ENCODE measurements around the gene TERC. TPM values are rescaled to one million over a fixed set of nuclear protein-coding genes. Genes with fewer than 3 reads are reported as not detected.

The TERC gene
- total RNA-seq, 1 donor from 2014 or later, result 0.86 TPM

DNA sequence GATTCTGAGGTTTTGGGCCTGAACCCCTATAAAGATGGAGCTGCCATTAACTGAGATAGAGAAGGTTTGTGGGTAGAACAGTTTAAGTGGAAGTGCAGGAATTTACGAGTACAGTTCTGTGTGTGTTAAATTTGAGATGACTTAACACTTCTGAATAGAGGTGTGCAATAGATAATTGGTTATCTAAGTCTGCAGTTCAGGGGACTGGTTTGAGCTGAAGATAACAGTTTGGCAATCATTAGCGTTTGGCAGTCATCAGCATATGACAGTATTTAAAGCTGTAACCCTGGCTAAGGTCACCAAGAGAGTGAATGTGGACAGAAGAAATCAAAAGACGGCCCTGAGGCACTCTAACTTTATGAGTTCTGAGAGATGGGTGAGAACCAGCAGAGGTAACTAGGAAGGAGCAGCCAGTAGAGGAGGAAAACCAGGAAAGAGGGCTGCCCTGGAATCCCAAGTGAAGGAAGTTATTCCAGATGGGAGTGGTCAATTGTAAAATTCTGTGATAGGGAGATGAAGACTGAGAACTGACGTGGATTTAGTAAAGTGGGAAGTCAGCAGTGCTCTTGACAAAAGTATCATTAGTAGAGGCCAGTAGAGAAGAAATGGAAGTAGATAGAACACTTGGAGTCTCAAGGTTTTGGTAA lies 16.5 kb upstream of the TERC start:
- H3K9ac ChIP-seq (ENCODE audit: low read length), result no peak overlapping the region
- Mint-ChIP-seq H3K4me3 (ENCODE audit: unreplicated experiment) (no peak overlapping the region), H3K27me3 (ENCODE audit: low read depth, unreplicated experiment) (no peaks in the 10 kb centered on the region), H3K4me1 (ENCODE audit: low read depth, unreplicated experiment) (no peaks in the 10 kb centered on the region), H3K36me3 (ENCODE audit: low read depth, unreplicated experiment) (peaks cover 5% of the 10 kb centered on the region), H3K9me3 (ENCODE audit: unreplicated experiment) (no peaks in the 10 kb centered on the region), H3K27ac (ENCODE audit: unreplicated experiment) (peak overlapping the region; percentile 11)
- no peaks in the 10 kb centered on the region for H3K27me3 ChIP-seq (ENCODE audit: insufficient read depth, low read length)
- no peak for FAIRE-seq
- H3K9me3 ChIP-seq (ENCODE audit: insufficient read depth, low read depth, low read length), result no peaks in the 10 kb centered on the region
- no peak overlapping the region for H3K4me3 ChIP-seq (ENCODE audit: insufficient read depth, low read depth, low read length)
- peaks cover 76% of the 10 kb centered on the region for H3K36me3 ChIP-seq (ENCODE audit: insufficient read depth, low read length)
- no peak overlapping the region for H3K4me2 ChIP-seq (ENCODE audit: low read length)
- H3K27ac ChIP-seq (ENCODE audit: low read depth, low read length), result no peak overlapping the region
- H2AFZ ChIP-seq (ENCODE audit: low read depth, low read length), result no peak overlapping the region
- peaks cover 36% of the 10 kb centered on the region for H4K20me1 ChIP-seq (ENCODE audit: insufficient read depth, low read length)
- peaks cover 46% of the 10 kb centered on the region for H3K79me2 ChIP-seq (ENCODE audit: insufficient read depth, low read length)
- TF ChIP-seq EZH2 (IDR thresholded peaks at IDR 0.05; ENCODE audit: insufficient read depth, low read length), result no peak
- TF ChIP-seq, protein P1, sequence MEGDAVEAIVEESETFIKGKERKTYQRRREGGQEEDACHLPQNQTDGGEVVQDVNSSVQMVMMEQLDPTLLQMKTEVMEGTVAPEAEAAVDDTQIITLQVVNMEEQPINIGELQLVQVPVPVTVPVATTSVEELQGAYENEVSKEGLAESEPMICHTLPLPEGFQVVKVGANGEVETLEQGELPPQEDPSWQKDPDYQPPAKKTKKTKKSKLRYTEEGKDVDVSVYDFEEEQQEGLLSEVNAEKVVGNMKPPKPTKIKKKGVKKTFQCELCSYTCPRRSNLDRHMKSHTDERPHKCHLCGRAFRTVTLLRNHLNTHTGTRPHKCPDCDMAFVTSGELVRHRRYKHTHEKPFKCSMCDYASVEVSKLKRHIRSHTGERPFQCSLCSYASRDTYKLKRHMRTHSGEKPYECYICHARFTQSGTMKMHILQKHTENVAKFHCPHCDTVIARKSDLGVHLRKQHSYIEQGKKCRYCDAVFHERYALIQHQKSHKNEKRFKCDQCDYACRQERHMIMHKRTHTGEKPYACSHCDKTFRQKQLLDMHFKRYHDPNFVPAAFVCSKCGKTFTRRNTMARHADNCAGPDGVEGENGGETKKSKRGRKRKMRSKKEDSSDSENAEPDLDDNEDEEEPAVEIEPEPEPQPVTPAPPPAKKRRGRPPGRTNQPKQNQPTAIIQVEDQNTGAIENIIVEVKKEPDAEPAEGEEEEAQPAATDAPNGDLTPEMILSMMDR (IDR thresholded peaks at IDR 0.05; ENCODE audit: insufficient read depth, low read depth, low read length), result no peak
- no peaks in the 10 kb centered on the region for H3K4me1 ChIP-seq (ENCODE audit: insufficient read depth, low read length)
- no peak for DNase-seq (ENCODE audit: low read depth)

DNA sequence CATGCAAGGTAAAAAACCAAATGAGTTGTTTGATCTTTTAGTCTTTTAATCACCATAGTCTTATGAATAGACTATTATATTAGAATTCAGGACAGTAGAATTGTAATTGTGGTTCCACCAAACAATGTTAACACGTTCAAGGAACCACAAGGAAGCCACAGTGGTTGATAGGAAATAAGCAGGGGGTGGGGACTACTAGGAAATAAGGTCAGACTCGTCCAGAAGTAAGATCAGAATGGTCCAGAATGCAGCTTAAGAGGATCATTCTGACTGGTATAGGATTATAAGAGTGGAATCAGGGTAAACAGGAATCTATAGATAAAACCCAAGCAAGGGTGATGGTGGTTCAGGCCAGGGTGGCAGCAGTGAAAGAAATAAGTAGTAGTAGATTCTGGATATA lies 15.9 kb upstream of the TERC start:
- H3K27ac Mint-ChIP-seq (ENCODE audit: unreplicated experiment), result no peak overlapping the region
- Histone ChIP-seq H3K4me1 (ENCODE audit: insufficient read depth, low read length) (peaks cover 4% of the 10 kb centered on the region), H2AFZ (ENCODE audit: low read depth, low read length) (no peak overlapping the region), H4K20me1 (ENCODE audit: insufficient read depth, low read length) (peaks cover 41% of the 10 kb centered on the region), H3K27me3 (ENCODE audit: insufficient read depth, low read length) (no peaks in the 10 kb centered on the region), H3K9me3 (ENCODE audit: insufficient read depth, low read depth, low read length) (no peaks in the 10 kb centered on the region), H3K79me2 (ENCODE audit: insufficient read depth, low read length) (peaks cover 52% of the 10 kb centered on the region), H3K9ac (ENCODE audit: low read length) (no peak overlapping the region), H3K36me3 (ENCODE audit: insufficient read depth, low read length) (peaks cover 74% of the 10 kb centered on the region), H3K4me3 (ENCODE audit: insufficient read depth, low read depth, low read length) (no peak overlapping the region), H3K27ac (ENCODE audit: low read depth, low read length) (no peak overlapping the region), H3K4me2 (ENCODE audit: low read length) (no peak overlapping the region)
- no peak overlapping the region for H3K4me3 Mint-ChIP-seq (ENCODE audit: unreplicated experiment)
- H3K9me3 Mint-ChIP-seq (ENCODE audit: unreplicated experiment), result no peaks in the 10 kb centered on the region
- peaks cover 5% of the 10 kb centered on the region for H3K36me3 Mint-ChIP-seq (ENCODE audit: low read depth, unreplicated experiment)
- H3K4me1 Mint-ChIP-seq (ENCODE audit: low read depth, unreplicated experiment), result peaks cover 5% of the 10 kb centered on the region
- TF ChIP-seq EZH2 (IDR thresholded peaks at IDR 0.05; ENCODE audit: insufficient read depth, low read length), result no peak
- TF ChIP-seq, protein P1 (IDR thresholded peaks at IDR 0.05; ENCODE audit: insufficient read depth, low read depth, low read length), result no peak
- FAIRE-seq (no peak), DNase-seq (ENCODE audit: low read depth) (no peak)
- H3K27me3 Mint-ChIP-seq (ENCODE audit: low read depth, unreplicated experiment), result no peaks in the 10 kb centered on the region

- Mint-ChIP-seq H3K4me1 (ENCODE audit: low read depth, unreplicated experiment) (peaks cover 12% of the 10 kb centered on the region), H3K4me3 (ENCODE audit: unreplicated experiment) (no peak overlapping the region), H3K9me3 (ENCODE audit: unreplicated experiment) (no peaks in the 10 kb centered on the region), H3K27ac (ENCODE audit: unreplicated experiment) (no peak overlapping the region), H3K36me3 (ENCODE audit: low read depth, unreplicated experiment) (peaks cover 7% of the 10 kb centered on the region), H3K27me3 (ENCODE audit: low read depth, unreplicated experiment) (no peaks in the 10 kb centered on the region)
- Histone ChIP-seq H3K4me1 (ENCODE audit: insufficient read depth, low read length) (peaks cover 10% of the 10 kb centered on the region), H3K4me2 (ENCODE audit: low read length) (no peak overlapping the region), H3K36me3 (ENCODE audit: insufficient read depth, low read length) (peaks cover 71% of the 10 kb centered on the region), H3K27me3 (ENCODE audit: insufficient read depth, low read length) (no peaks in the 10 kb centered on the region), H3K79me2 (ENCODE audit: insufficient read depth, low read length) (peaks cover 80% of the 10 kb centered on the region), H4K20me1 (ENCODE audit: insufficient read depth, low read length) (peaks cover 54% of the 10 kb centered on the region), H3K9me3 (ENCODE audit: insufficient read depth, low read depth, low read length) (no peaks in the 10 kb centered on the region), H3K9ac (ENCODE audit: low read length) (no peak overlapping the region), H2AFZ (ENCODE audit: low read depth, low read length) (no peak overlapping the region), H3K27ac (ENCODE audit: low read depth, low read length) (no peak overlapping the region), H3K4me3 (ENCODE audit: insufficient read depth, low read depth, low read length) (no peak overlapping the region)
- no peak for DNase-seq (ENCODE audit: low read depth)
- TF ChIP-seq, protein P1 (IDR thresholded peaks at IDR 0.05; ENCODE audit: insufficient read depth, low read depth, low read length), result no peak
- no peak for TF ChIP-seq EZH2 (IDR thresholded peaks at IDR 0.05; ENCODE audit: insufficient read depth, low read length)
- FAIRE-seq, result no peak
Measured at GRCh38 chr3:169777822-169778221, 13.0 kb upstream of the TERC start.
